WTC11 (cell line): ENCODE measurements around the gene TREML4. TPM values are rescaled to one million over a fixed set of nuclear protein-coding genes. Genes with fewer than 3 reads are reported as not detected.

Experiments
- ATAC-seq: fragments of 200-7000 bp; cut with Tn5 transposase; 2 replicates; pipeline ENCODE4 v1.10.0; 2021; ENCODE audit warnings: mild to moderate bottlenecking, moderate library complexity
- CTCF ChIA-PET: fragments of 300-600 bp; sonication (Branson Sonifier 250); formaldehyde crosslinking; loops from one replicate; lab custom pipeline; 2021; ENCODE audit warnings: antibody characterized with exemption; lab: Charles Lee
- POLR2A ChIA-PET: fragments of 350-600 bp; sonication (Branson Sonifier 250); formaldehyde crosslinking; loops from one replicate; lab custom pipeline; 2021; ENCODE audit warnings: antibody characterized with exemption; lab: Charles Lee
- DNase-seq: peaks from one replicate; pipeline ENCODE4 v3.0.0; 2021; ENCODE audit warnings: low spot score
- H3K27ac Mint-ChIP-seq: 2 replicates; pipeline ENCODE4 v1.8.0; 2021; ENCODE audit warnings: mixed read lengths
- H3K27me3 Mint-ChIP-seq: 2 replicates; pipeline ENCODE4 v1.8.0; 2021; ENCODE audit warnings: low read depth, mild to moderate bottlenecking, moderate library complexity, mixed read lengths
- H3K36me3 Mint-ChIP-seq: 2 replicates; pipeline ENCODE4 v1.8.0; 2021; ENCODE audit warnings: mixed read lengths
- H3K4me1 Mint-ChIP-seq: 2 replicates; pipeline ENCODE4 v1.8.0; 2022; ENCODE audit warnings: mixed read lengths
- H3K4me3 Mint-ChIP-seq: 2 replicates; pipeline ENCODE4 v1.8.0; 2021; ENCODE audit warnings: mild to moderate bottlenecking, moderate library complexity, mixed read lengths
- H3K9me3 Mint-ChIP-seq: 2 replicates; pipeline ENCODE4 v1.8.0; 2021; ENCODE audit warnings: mixed read lengths
- ARID4B ChIP-seq: sonication (generic); formaldehyde crosslinking; IDR thresholded peaks from 2 replicates; pipeline ENCODE4 v1.8.0; 2023; ENCODE audit warnings: missing genetic modification reagents, mild to moderate bottlenecking, borderline replicate concordance
- ATF2 ChIP-seq: sonication (generic); formaldehyde crosslinking; IDR thresholded peaks from 2 replicates; pipeline ENCODE4 v1.8.1; 2022; ENCODE audit warnings: low read depth, missing genetic modification reagents, borderline replicate concordance
- ATF3 ChIP-seq: sonication (generic); formaldehyde crosslinking; conservative IDR thresholded peaks from 2 replicates; pipeline ENCODE4 v1.8.1; 2022; ENCODE audit warnings: mild to moderate bottlenecking, missing genetic modification reagents
- CREM ChIP-seq: sonication (generic); formaldehyde crosslinking; IDR thresholded peaks from 2 replicates; pipeline ENCODE4 v1.8.1; 2022; ENCODE audit warnings: mild to moderate bottlenecking, missing genetic modification reagents, moderate library complexity
- ETV6 ChIP-seq: sonication (generic); formaldehyde crosslinking; IDR thresholded peaks from 2 replicates; pipeline ENCODE4 v1.8.1; 2022; ENCODE audit warnings: mild to moderate bottlenecking, missing genetic modification reagents
- NR1H2 ChIP-seq: sonication (generic); formaldehyde crosslinking; IDR thresholded peaks from 2 replicates; pipeline ENCODE4 v1.9.0; 2021; ENCODE audit warnings: mild to moderate bottlenecking, moderate library complexity, missing genetic modification reagents
- NR3C1 ChIP-seq: sonication (generic); formaldehyde crosslinking; conservative IDR thresholded peaks from 2 replicates; pipeline ENCODE4 v1.8.1; 2023; ENCODE audit warnings: low read depth, mild to moderate bottlenecking, missing genetic modification reagents
- PRDM15 ChIP-seq: sonication (generic); formaldehyde crosslinking; IDR thresholded peaks from 2 replicates; pipeline ENCODE4 v1.8.0; 2022; ENCODE audit warnings: missing genetic modification reagents
- PRRX2 ChIP-seq: fragments of 250-450 bp; sonication (Bioruptor Pico); IDR thresholded peaks from 2 replicates; pipeline ENCODE4 v1.8.0; 2021; ENCODE audit warnings: mild to moderate bottlenecking
- USF2 ChIP-seq: sonication (generic); formaldehyde crosslinking; IDR thresholded peaks from 2 replicates; pipeline ENCODE4 v1.8.1; 2023; ENCODE audit warnings: mild to moderate bottlenecking, missing genetic modification reagents, moderate library complexity
- ZBTB21 ChIP-seq: sonication (generic); formaldehyde crosslinking; IDR thresholded peaks from 2 replicates; pipeline ENCODE4 v1.8.1; 2023; ENCODE audit warnings: mild to moderate bottlenecking, missing genetic modification reagents, borderline replicate concordance
- ZNF219 ChIP-seq: sonication (generic); formaldehyde crosslinking; IDR thresholded peaks from 2 replicates; pipeline ENCODE4 v1.8.0; 2023; ENCODE audit warnings: missing genetic modification reagents, mild to moderate bottlenecking, borderline replicate concordance
- ZNF281 ChIP-seq: sonication (generic); formaldehyde crosslinking; IDR thresholded peaks from 2 replicates; pipeline ENCODE4 v1.8.0; 2023; ENCODE audit warnings: mild to moderate bottlenecking, missing genetic modification reagents
- ZNF317 ChIP-seq: sonication (generic); formaldehyde crosslinking; IDR thresholded peaks from 2 replicates; pipeline ENCODE4 v1.8.1; 2023; ENCODE audit warnings: low read depth, mild to moderate bottlenecking, moderate library complexity, missing genetic modification reagents, borderline replicate concordance
- ZNF512 ChIP-seq: sonication (generic); formaldehyde crosslinking; IDR thresholded peaks from 2 replicates; pipeline ENCODE4 v1.8.1; 2022; ENCODE audit warnings: missing genetic modification reagents, borderline replicate concordance
- total RNA-seq: library from RNA; stranded (reverse); gene quantifications from 3 replicates; pipeline ENCODE4 v1.2.3, GENCODE V29; 2021

TREML4 gene
- total RNA-seq, 1 experiment from 2014 or later: not detected

GRCh38 chr6:41269716-41270115 lies 41.6 kb downstream of the TREML4 start:
- Mint-ChIP-seq H3K36me3 (no peaks in the 10 kb centered on the region), H3K27me3 (peaks cover 3% of the 10 kb centered on the region; the same call in 1 of the 2 replicates), H3K4me1 (no peaks in the 10 kb centered on the region), H3K9me3 (no peaks in the 10 kb centered on the region; the same call in 1 of the 2 replicates), H3K27ac (no peak overlapping the region), H3K4me3 (no peak overlapping the region)
- ChIA-PET POLR2A (no interaction called here), CTCF (interaction anchor here (0.9 to 1.1 kb wide), 2 partner anchors 9 to 78 kb away, joined by 3 read pairs; no protein-coding TSS in a partner anchor)
- no peak for TF ChIP-seq USF2
- TF ChIP-seq ZNF219 (CRISPR knock-in tag): no peak
- TF ChIP-seq ATF3 (CRISPR knock-in tag): no peak
- no peak for TF ChIP-seq ARID4B
- TF ChIP-seq PRRX2 (CRISPR knock-in tag): no peak
- TF ChIP-seq PRDM15 (CRISPR knock-in tag): no peak
- no peak for TF ChIP-seq ATF2
- TF ChIP-seq ZNF281: no peak
- no peak for TF ChIP-seq ETV6 (CRISPR knock-in tag)
- no peak for TF ChIP-seq ZNF512
- TF ChIP-seq ZNF317 (CRISPR knock-in tag): no peak
- TF ChIP-seq NR1H2 (CRISPR knock-in tag): no peak
- no peak for TF ChIP-seq NR3C1 (CRISPR knock-in tag)
- no peak for TF ChIP-seq ZBTB21 (CRISPR knock-in tag)
- TF ChIP-seq CREM: no peak
- DNase-seq: no peak
- no peak for ATAC-seq
